ENCODE results near the gene MAML2. TPM values are rescaled to one million over a fixed set of nuclear protein-coding genes. Genes with fewer than 3 reads are reported as not detected.

MAML2 gene
- total RNA-seq, 4 donors from 2014 or later: 15.9 to 31.9 (median 24.9) TPM

DNA sequence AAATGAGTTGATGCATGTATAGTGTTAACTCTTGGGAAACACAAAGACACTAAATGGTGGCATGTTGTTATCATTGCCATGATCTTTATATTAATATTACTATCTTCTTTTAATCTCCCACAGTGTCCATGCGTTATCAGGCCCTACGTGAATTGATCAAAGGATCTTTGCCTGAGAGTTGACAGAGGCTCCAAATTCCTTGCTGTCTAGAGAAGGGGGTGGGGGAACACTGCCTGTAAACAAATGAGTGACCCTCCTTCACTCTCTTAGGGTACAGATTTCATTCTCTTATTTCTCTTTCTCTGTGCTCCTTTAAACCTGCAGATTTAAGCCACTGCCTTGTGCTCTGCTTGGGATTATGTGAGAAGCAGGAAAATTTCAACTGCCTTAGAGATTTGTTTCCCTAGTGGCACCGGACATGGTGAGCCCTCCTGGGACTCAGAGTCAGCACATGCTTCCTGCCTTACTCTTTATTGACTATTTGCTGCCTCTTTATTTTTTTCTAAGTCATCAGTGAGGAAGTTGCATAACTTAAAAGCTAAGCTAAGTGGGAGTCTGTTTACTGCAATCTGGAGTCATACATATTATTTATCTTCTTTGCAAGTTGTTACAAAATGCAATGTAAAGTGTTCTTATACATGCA is 122.9 kb downstream of the MAML2 start:
- no peak for TF ChIP-seq POLR2A (IDR thresholded peaks at IDR 0.05)
- TF ChIP-seq POLR2AphosphoS5 (IDR thresholded peaks at IDR 0.05): no peak
- TF ChIP-seq EP300 (IDR thresholded peaks at IDR 0.05; ENCODE audit: low read depth): no peak
- TF ChIP-seq, protein P1, sequence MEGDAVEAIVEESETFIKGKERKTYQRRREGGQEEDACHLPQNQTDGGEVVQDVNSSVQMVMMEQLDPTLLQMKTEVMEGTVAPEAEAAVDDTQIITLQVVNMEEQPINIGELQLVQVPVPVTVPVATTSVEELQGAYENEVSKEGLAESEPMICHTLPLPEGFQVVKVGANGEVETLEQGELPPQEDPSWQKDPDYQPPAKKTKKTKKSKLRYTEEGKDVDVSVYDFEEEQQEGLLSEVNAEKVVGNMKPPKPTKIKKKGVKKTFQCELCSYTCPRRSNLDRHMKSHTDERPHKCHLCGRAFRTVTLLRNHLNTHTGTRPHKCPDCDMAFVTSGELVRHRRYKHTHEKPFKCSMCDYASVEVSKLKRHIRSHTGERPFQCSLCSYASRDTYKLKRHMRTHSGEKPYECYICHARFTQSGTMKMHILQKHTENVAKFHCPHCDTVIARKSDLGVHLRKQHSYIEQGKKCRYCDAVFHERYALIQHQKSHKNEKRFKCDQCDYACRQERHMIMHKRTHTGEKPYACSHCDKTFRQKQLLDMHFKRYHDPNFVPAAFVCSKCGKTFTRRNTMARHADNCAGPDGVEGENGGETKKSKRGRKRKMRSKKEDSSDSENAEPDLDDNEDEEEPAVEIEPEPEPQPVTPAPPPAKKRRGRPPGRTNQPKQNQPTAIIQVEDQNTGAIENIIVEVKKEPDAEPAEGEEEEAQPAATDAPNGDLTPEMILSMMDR (IDR thresholded peaks at IDR 0.05): no peak
- H3K36me3 ChIP-seq: no peaks in the 10 kb centered on the region
- H3K27ac ChIP-seq: peak overlapping the region; percentile 27 to 49 (median 32)
- intact Hi-C loops (cut with DNase I; ENCODE audit: low total_unique reads) (no loop called here), in situ Hi-C loops (cut with MboI; ENCODE audit: low pct_ligation_motif_present in 1 of 4, low pct_unique_long_range_greater_than_20kb in 1 of 4, low sequenced_read_pairs in 3 of 4) (no loop called here)
- peaks cover 9 to 64% (median 20%) of the 10 kb centered on the region in 4 donors for H3K4me1 ChIP-seq
- H3K27me3 ChIP-seq: no peaks in the 10 kb centered on the region
- DNase-seq: no peak
- H3K4me3 ChIP-seq: no peak overlapping the region
- no peaks in the 10 kb centered on the region for H3K9me3 ChIP-seq
- 61 to 68% methylated on average over 3 of the region's 3 CpGs for WGBS, 2 donors (ENCODE audit: low coverage in 1 of 2)

DNA sequence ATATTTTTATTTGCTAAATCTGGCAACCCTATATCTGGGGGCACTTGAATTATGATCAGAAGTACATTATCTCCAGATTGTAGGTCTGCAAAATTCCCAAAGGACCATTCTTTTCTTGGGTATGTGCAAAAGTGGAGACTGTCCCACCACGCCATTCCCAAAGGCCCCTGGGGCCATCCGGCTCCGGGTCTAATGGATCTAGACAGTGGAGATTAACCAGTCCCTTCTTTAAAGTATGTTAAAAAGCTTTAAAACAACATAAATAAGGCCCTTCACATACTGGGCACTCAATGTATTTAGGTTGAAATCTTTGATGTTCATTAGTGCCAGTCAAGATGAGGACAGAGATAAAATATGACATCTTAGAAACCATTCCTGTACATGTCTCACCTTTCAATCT is 124.1 kb downstream of the MAML2 start:
- H3K4me3 ChIP-seq: no peak overlapping the region
- no peaks in the 10 kb centered on the region for H3K36me3 ChIP-seq
- TF ChIP-seq POLR2A (IDR thresholded peaks at IDR 0.05): no peak
- TF ChIP-seq POLR2AphosphoS5 (IDR thresholded peaks at IDR 0.05): no peak
- TF ChIP-seq EP300 (IDR thresholded peaks at IDR 0.05; ENCODE audit: low read depth): no peak
- TF ChIP-seq, protein P1 (IDR thresholded peaks at IDR 0.05): no peak
- no peaks in the 10 kb centered on the region for H3K27me3 ChIP-seq
- in situ Hi-C loops (cut with MboI; ENCODE audit: low pct_ligation_motif_present in 1 of 4, low pct_unique_long_range_greater_than_20kb in 1 of 4, low sequenced_read_pairs in 3 of 4): no loop called here
- H3K9me3 ChIP-seq: no peaks in the 10 kb centered on the region
- peaks cover 17 to 74% (median 26%) of the 10 kb centered on the region in 4 donors for H3K4me1 ChIP-seq
- 92% methylated on average over 3 of the region's 3 CpGs; no CpG with 5 or more reads in 1 of the 2 donors for WGBS, 2 donors (ENCODE audit: low coverage in 1 of 2)
- H3K27ac ChIP-seq: no peak overlapping the region
- DNase-seq: no peak
- intact Hi-C loops (cut with DNase I; ENCODE audit: low total_unique reads): no loop called here

DNA sequence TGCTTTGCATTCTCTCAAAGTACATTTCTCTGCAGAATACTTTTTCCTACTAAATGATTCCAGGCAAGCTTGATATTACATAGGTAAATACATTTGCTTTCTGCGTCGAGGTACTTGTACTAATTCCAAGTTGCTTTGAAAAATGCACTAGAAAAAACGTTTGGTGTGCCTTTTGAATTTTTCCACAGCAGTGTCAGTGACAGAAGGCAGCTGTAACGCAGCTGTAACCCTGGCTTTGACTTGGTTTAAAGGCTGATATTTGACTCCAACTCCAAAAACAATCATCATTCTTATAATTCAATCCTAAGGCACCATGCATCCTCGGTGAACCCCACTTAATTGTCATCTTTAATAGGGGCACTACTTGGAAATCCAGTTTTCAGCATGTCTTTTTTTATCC is 125.0 kb downstream of the MAML2 start:
- intact Hi-C loops (cut with DNase I; ENCODE audit: low total_unique reads): no loop called here
- Histone ChIP-seq H3K27me3 (no peaks in the 10 kb centered on the region), H3K9me3 (no peaks in the 10 kb centered on the region), H3K4me1 (peaks cover 17 to 83% (median 29%) of the 10 kb centered on the region in 4 donors), H3K4me3 (no peak overlapping the region), H3K27ac (peak overlapping the region in 2 of 4 donors; percentile 1 to 8), H3K36me3 (no peaks in the 10 kb centered on the region)
- DNase-seq: no peak
- in situ Hi-C loops (cut with MboI; ENCODE audit: low pct_ligation_motif_present in 1 of 4, low pct_unique_long_range_greater_than_20kb in 1 of 4, low sequenced_read_pairs in 3 of 4): no loop called here
- TF ChIP-seq EP300 (IDR thresholded peaks at IDR 0.05; ENCODE audit: low read depth): no peak
- TF ChIP-seq, protein P1 (IDR thresholded peaks at IDR 0.05): no peak
- no peak for TF ChIP-seq POLR2A (IDR thresholded peaks at IDR 0.05)
- no peak for TF ChIP-seq POLR2AphosphoS5 (IDR thresholded peaks at IDR 0.05)
- WGBS, 2 donors (ENCODE audit: low coverage in 1 of 2): 73 to 74% methylated on average over 5 of the region's 5 CpGs

DNA sequence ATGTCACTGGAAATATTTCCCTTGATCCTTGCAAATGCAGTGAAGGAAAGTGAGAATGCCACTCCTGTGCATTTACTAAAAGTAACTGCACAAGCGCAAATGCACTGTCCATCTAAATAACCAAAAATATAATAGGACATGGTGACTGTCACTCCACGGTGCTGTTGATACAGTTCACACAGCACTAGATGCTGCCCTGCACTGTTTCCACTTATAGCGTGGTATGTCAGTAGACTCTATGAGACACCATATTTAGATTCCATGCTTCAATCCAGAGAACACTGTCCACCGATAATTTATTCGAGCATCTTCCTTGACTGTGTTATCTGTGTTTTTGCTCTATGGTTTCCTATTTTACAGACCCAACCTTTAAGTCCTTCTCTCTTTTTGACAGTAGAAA is 125.8 kb downstream of the MAML2 start:
- intact Hi-C loops (cut with DNase I; ENCODE audit: low total_unique reads) (no loop called here), in situ Hi-C loops (cut with MboI; ENCODE audit: low pct_ligation_motif_present in 1 of 4, low pct_unique_long_range_greater_than_20kb in 1 of 4, low sequenced_read_pairs in 3 of 4) (no loop called here)
- Histone ChIP-seq H3K27ac (peak overlapping the region in 1 of 4 donors; percentile 79), H3K4me3 (no peak overlapping the region), H3K9me3 (no peaks in the 10 kb centered on the region), H3K4me1 (peaks cover 17 to 89% (median 37%) of the 10 kb centered on the region in 4 donors), H3K36me3 (no peaks in the 10 kb centered on the region), H3K27me3 (no peaks in the 10 kb centered on the region)
- no peak for DNase-seq
- 82 to 97% methylated on average over 4 to 5 of the region's 5 CpGs for WGBS, 2 donors (ENCODE audit: low coverage in 1 of 2)
- TF ChIP-seq POLR2AphosphoS5 (IDR thresholded peaks at IDR 0.05) (no peak), POLR2A (IDR thresholded peaks at IDR 0.05) (no peak), EP300 (IDR thresholded peaks at IDR 0.05; ENCODE audit: low read depth) (no peak)
- TF ChIP-seq, protein P1 (IDR thresholded peaks at IDR 0.05): no peak
